Mesenchymal stem cell (in vitro differentiated cells and primary cell): ENCODE measurements around the gene MEG3.

Experiments used
- DNase-seq: peaks from one replicate; pipeline ENCODE4 v3.0.0-alpha.2; 2013
- H2AFZ ChIP-seq: one replicate; pipeline ENCODE4 v1.6.1; 2013; ENCODE audit warnings: low read depth, mild to moderate bottlenecking, control low read depth, inconsistent platforms, low read length, moderate library complexity
- H2AK5ac ChIP-seq: 2 replicates; pipeline ENCODE4 v1.6.1; 2013; ENCODE audit warnings: low read length, moderate library complexity, mild to moderate bottlenecking, inconsistent platforms; ENCODE audit not compliant: severe bottlenecking
- H2BK120ac ChIP-seq: one replicate; pipeline ENCODE4 v1.6.1; 2013; ENCODE audit warnings: low read depth, mild to moderate bottlenecking, inconsistent platforms, low read length, moderate library complexity
- H2BK12ac ChIP-seq, 2 experiments: one replicate each; pipeline ENCODE4 v1.6.1; 2013; ENCODE audit warnings: inconsistent platforms in 2 of 2, low read length in 2 of 2, mild to moderate bottlenecking in 2 of 2, moderate library complexity in 2 of 2, control low read depth in 1 of 2
- H2BK15ac ChIP-seq: one replicate; pipeline ENCODE4 v1.6.1; 2013; ENCODE audit warnings: mild to moderate bottlenecking, low read depth, inconsistent platforms; ENCODE audit not compliant: poor library complexity, severe bottlenecking
- H2BK5ac ChIP-seq: 2 replicates; pipeline ENCODE4 v1.6.1; 2013; ENCODE audit warnings: low read depth, mild to moderate bottlenecking, low read length, control low read depth, inconsistent platforms; ENCODE audit not compliant: poor library complexity, severe bottlenecking
- H3K14ac ChIP-seq, 2 experiments: one replicate each; pipeline ENCODE4 v1.6.1; 2013; ENCODE audit warnings: inconsistent platforms in 2 of 2, low read length in 2 of 2, control low read depth in 1 of 2, mild to moderate bottlenecking in 1 of 2, moderate library complexity in 1 of 2
- H3K18ac ChIP-seq, 2 experiments: one replicate each; pipeline ENCODE4 v1.6.1; 2013; ENCODE audit warnings: inconsistent platforms in 2 of 2, low read length in 2 of 2, control low read depth in 1 of 2, low read depth in 1 of 2, mild to moderate bottlenecking in 1 of 2
- H3K23ac ChIP-seq, 2 experiments: one replicate each; pipeline ENCODE4 v1.6.1; 2013; ENCODE audit warnings: inconsistent platforms in 2 of 2, low read length in 2 of 2, mild to moderate bottlenecking in 2 of 2, moderate library complexity in 2 of 2, control low read depth in 1 of 2
- H3K27ac ChIP-seq: 2 replicates; pipeline ENCODE4 v1.5.1; 2013; ENCODE audit warnings: mild to moderate bottlenecking, moderate library complexity, low read length, control low read depth, inconsistent platforms; ENCODE audit not compliant: poor library complexity, severe bottlenecking
- H3K27me3 ChIP-seq, 2 experiments: 2 replicates each; pipeline versions ENCODE4 v1.6.1 to v1.7.0; 2013; ENCODE audit warnings: low read length in 2 of 2, mild to moderate bottlenecking in 2 of 2, moderate library complexity in 2 of 2, control low read depth in 1 of 2, inconsistent platforms in 1 of 2; ENCODE audit not compliant: control insufficient read depth in 1 of 2, insufficient read depth in 1 of 2
- H3K36me3 ChIP-seq, 2 experiments: 2 replicates each; pipeline versions ENCODE4 v1.6.1 to v1.7.0; 2013; ENCODE audit warnings: low read length in 2 of 2, control low read depth in 1 of 2, inconsistent platforms in 1 of 2, low read depth in 1 of 2, mild to moderate bottlenecking in 1 of 2; ENCODE audit not compliant: insufficient read depth in 2 of 2, control insufficient read depth in 1 of 2
- H3K4ac ChIP-seq, 2 experiments: one replicate each; pipeline ENCODE4 v1.6.1; 2013; ENCODE audit warnings: inconsistent platforms in 2 of 2, low read length in 2 of 2, mild to moderate bottlenecking in 2 of 2, moderate library complexity in 2 of 2, control low read depth in 1 of 2, low read depth in 1 of 2
- H3K4me1 ChIP-seq: 2 replicates; pipeline ENCODE4 v1.6.1; 2013; ENCODE audit warnings: low read depth, low read length, control low read depth; ENCODE audit not compliant: control insufficient read depth, insufficient read depth
- H3K4me2 ChIP-seq: 2 replicates; pipeline ENCODE4 v1.6.1; 2013; ENCODE audit warnings: low read length, mild to moderate bottlenecking, inconsistent platforms; ENCODE audit not compliant: poor library complexity, severe bottlenecking
- H3K4me3 ChIP-seq, 2 experiments: 2 replicates each; pipeline versions ENCODE4 v1.5.1 to v1.7.0; 2013; ENCODE audit warnings: low read length in 2 of 2, mild to moderate bottlenecking in 2 of 2, control low read depth in 1 of 2, low read depth in 1 of 2; ENCODE audit not compliant: insufficient read depth in 1 of 2
- H3K79me1 ChIP-seq: replicated peaks from 2 replicates; pipeline ENCODE4 v1.6.1; 2013; ENCODE audit warnings: mild to moderate bottlenecking, control low read depth, low read length, inconsistent platforms; ENCODE audit not compliant: poor library complexity, severe bottlenecking
- H3K9ac ChIP-seq: 2 replicates; pipeline ENCODE4 v1.7.0; 2013; ENCODE audit warnings: mild to moderate bottlenecking, low read length, moderate library complexity
- H3K9me3 ChIP-seq: 2 replicates; pipeline ENCODE4 v1.7.0; 2013; ENCODE audit warnings: mild to moderate bottlenecking, low read length; ENCODE audit not compliant: control insufficient read depth
- H4K8ac ChIP-seq: one replicate; pipeline ENCODE4 v1.6.1; 2013; ENCODE audit warnings: inconsistent platforms, mild to moderate bottlenecking, low read length, moderate library complexity
- H4K91ac ChIP-seq: one replicate; pipeline ENCODE4 v1.6.1; 2013; ENCODE audit warnings: mild to moderate bottlenecking, low read length, inconsistent platforms
- WGBS: methylation state at CpG from one replicate; pipeline ENCODE4 v1.1.7; 2013; ENCODE audit warnings: mixed read lengths; 5-methylcytosine and 5-hydroxymethylcytosine counted together

The MEG3 gene

GRCh38 chr14:100846309-100846859 lies 20.5 kb downstream of the MEG3 start:
- Histone ChIP-seq H3K4me2 (no peak overlapping the region), H3K36me3 (peaks cover 0 to 63% of the 10 kb centered on the region in 2 experiments), H3K9me3 (no peaks in the 10 kb centered on the region), H4K8ac (no peak overlapping the region), H2AK5ac (no peak overlapping the region), H3K79me1 (no peaks in the 10 kb centered on the region), H2BK15ac (no peak overlapping the region), H3K27ac (no peak overlapping the region), H2BK12ac (peak overlapping the region in 1 of 2 experiments; percentile 65), H3K23ac (no peak overlapping the region), H3K4ac (no peak overlapping the region), H3K14ac (no peak overlapping the region), H4K91ac (no peak overlapping the region), H2BK120ac (no peak overlapping the region), H3K4me3 (no peak overlapping the region), H2AFZ (no peak overlapping the region), H3K18ac (no peak overlapping the region), H3K9ac (no peak overlapping the region), H3K27me3 (no peaks in the 10 kb centered on the region), H2BK5ac (no peak overlapping the region), H3K4me1 (peaks cover 7% of the 10 kb centered on the region)
- peak; percentile 11 for DNase-seq
- 93% methylated on average over 7 of the region's 8 CpGs for WGBS

- H3K79me1 ChIP-seq, result no peaks in the 10 kb centered on the region
- H3K9ac ChIP-seq, result peak overlapping the region; percentile 68
- no peak overlapping the region for H2BK120ac ChIP-seq
- no peak overlapping the region for H2BK15ac ChIP-seq
- no peaks in the 10 kb centered on the region for H3K27me3 ChIP-seq
- WGBS, result 50% methylated on average over 7 of the region's 8 CpGs
- DNase-seq, result peak; percentile 80
- H3K23ac ChIP-seq, result no peak overlapping the region
- H3K27ac ChIP-seq, result no peak overlapping the region
- H3K9me3 ChIP-seq, result no peaks in the 10 kb centered on the region
- H4K91ac ChIP-seq, result no peak overlapping the region
- no peak overlapping the region for H3K4ac ChIP-seq
- no peak overlapping the region for H2BK12ac ChIP-seq
- H2BK5ac ChIP-seq, result no peak overlapping the region
- H2AFZ ChIP-seq, result no peak overlapping the region
- peaks cover 0 to 62% of the 10 kb centered on the region in 2 experiments for H3K36me3 ChIP-seq
- no peak overlapping the region for H3K14ac ChIP-seq
- H3K18ac ChIP-seq, result no peak overlapping the region
- no peak overlapping the region for H2AK5ac ChIP-seq
- no peak overlapping the region for H3K4me2 ChIP-seq
- peak overlapping the region in 1 of 2 experiments; percentile 68 for H3K4me3 ChIP-seq
- peaks cover 3% of the 10 kb centered on the region for H3K4me1 ChIP-seq
- H4K8ac ChIP-seq, result no peak overlapping the region
These were observed 23.3 kb downstream of the MEG3 start for GRCh38 chr14:100849115-100849781.

GRCh38 chr14:100850841-100851585 lies 25.1 kb downstream of the MEG3 start:
- Histone ChIP-seq H3K79me1 (no peaks in the 10 kb centered on the region), H3K23ac (no peak overlapping the region), H3K4me2 (no peak overlapping the region), H3K4me1 (peaks cover 3% of the 10 kb centered on the region), H3K27me3 (peaks cover 0 to 9% of the 10 kb centered on the region in 2 experiments), H2AK5ac (no peak overlapping the region), H3K4me3 (no peak overlapping the region), H2BK15ac (no peak overlapping the region), H4K91ac (no peak overlapping the region), H4K8ac (no peak overlapping the region), H3K14ac (peak overlapping the region in 1 of 2 experiments; percentile 58), H3K36me3 (peaks cover 0 to 61% of the 10 kb centered on the region in 2 experiments), H2BK120ac (no peak overlapping the region), H3K18ac (peak overlapping the region in 1 of 2 experiments; percentile 23), H2BK5ac (no peak overlapping the region), H2BK12ac (no peak overlapping the region), H3K27ac (no peak overlapping the region), H3K4ac (no peak overlapping the region), H3K9ac (no peak overlapping the region), H3K9me3 (no peaks in the 10 kb centered on the region), H2AFZ (no peak overlapping the region)
- WGBS, result 69% methylated on average over 8 of the region's 8 CpGs
- DNase-seq, result no peak

- Histone ChIP-seq H4K91ac (no peak overlapping the region), H3K4me3 (no peak overlapping the region), H3K4me1 (no peaks in the 10 kb centered on the region), H2AK5ac (no peak overlapping the region), H2BK120ac (no peak overlapping the region), H3K27me3 (peaks cover 0 to 14% of the 10 kb centered on the region in 2 experiments), H3K79me1 (no peaks in the 10 kb centered on the region), H2AFZ (no peak overlapping the region), H3K9ac (no peak overlapping the region), H3K27ac (no peak overlapping the region), H4K8ac (no peak overlapping the region), H3K18ac (no peak overlapping the region), H3K23ac (no peak overlapping the region), H2BK12ac (no peak overlapping the region), H2BK15ac (no peak overlapping the region), H2BK5ac (no peak overlapping the region), H3K14ac (peak overlapping the region in 1 of 2 experiments; percentile 58), H3K4ac (no peak overlapping the region), H3K4me2 (no peak overlapping the region), H3K36me3 (peaks cover 0 to 59% of the 10 kb centered on the region in 2 experiments), H3K9me3 (no peaks in the 10 kb centered on the region)
- DNase-seq, result no peak
- 91% methylated on average over 13 of the region's 13 CpGs for WGBS
These were observed 25.6 kb downstream of the MEG3 start for GRCh38 chr14:100851586-100851916.
